ENCODE data around the gene IGFBP2.
A peak's percentile ranks its signal among the peaks of the same experiment; 100 is the strongest.

IGFBP2 gene

DNA sequence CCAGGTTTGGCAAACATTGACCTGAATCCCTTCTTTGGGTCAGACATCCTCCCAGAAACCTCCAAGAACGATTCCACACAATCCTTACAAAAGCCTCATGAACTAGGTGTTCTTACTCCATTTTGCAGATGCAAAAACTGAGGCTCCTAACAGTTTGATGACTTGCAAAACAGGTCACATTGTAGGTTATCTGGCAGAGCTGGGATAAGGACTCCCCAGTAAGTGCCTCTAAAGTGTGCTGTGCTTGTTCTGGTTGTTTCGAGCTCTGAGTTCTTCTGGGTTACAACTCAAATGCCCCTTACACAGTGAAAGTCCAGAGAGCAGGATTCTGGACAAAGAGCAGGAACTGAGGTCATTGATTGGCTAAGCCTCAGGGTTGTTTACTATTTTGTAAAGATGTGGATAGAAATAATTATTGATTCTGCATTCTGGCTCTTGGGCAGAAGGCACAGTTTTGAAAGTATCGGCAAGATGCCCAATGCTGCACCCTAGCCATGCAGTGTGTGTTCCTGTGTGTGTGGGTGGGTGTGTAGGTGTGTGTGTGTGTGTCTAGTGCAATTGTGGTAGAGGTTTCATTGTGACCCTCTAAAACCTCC, 17.0 kb upstream of the IGFBP2 start:
- no peak for DNase-seq

- no peak for DNase-seq
Measured at GRCh38 chr2:216617159-216617815, 15.9 kb upstream of the IGFBP2 start.

DNA sequence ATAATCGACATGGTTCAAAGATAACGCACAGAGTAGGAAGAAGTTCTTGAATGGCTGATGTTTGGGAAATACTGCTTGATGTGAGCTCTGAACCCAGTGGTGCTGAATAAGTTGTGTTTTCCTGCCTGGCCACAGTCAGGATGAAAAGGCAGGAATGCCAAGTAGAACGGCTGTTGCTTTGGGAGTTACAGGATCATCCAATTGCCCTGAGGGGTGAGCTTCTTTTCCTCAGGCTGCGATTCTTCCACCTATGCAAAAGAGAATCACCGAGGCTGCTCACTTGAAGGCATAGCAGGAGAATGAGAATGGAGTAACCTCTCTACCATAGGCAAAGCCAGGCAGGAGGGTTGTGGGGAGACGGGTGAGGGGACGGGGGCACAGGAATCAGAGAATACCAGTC, 14.4 kb upstream of the IGFBP2 start:
- DNase-seq: no peak

GRCh38 chr2:216619411-216620393, 13.5 kb upstream of the IGFBP2 start:
- DNase-seq: peak; percentile 78

DNA sequence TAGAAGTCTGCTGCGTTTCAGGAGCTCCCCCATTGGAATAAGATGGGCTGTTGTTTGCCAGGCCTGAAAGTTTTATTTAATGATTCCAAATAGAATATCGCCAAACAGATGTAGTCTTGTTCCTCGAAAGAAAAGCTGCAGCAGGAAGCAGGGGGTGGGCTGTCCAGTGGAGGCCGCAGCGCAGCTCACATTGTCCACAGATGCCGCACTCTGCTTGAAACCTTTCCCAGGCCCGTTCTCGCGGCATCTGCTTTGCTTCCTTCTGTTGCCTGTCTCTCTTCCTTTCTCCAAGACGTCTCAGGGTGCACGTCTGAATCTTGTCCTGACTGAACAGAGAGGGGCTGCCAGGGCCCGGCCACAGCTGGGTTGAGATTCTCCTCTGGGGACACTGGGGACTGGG, 12.4 kb upstream of the IGFBP2 start:
- DNase-seq: no peak

DNA sequence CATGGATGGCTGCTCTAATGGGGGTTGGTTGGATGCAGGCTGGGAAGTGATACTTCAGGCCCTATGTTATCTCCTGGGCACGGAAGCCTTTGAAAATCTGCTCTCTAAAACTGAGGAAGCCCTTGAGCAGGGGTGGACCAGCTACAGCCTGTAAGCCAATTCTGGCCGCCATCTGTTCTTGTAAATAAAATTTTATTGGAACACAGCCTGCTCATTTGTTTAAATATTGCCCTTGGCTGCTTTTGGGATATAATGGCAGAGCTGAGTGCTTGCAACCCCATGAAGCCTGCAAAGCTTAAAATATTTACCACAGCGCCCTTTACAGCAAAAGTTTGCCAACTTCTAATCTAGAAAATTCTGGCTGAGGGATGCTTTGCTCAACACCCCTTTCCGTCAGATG, 11.9 kb upstream of the IGFBP2 start:
- peak; percentile 27 for DNase-seq

DNA sequence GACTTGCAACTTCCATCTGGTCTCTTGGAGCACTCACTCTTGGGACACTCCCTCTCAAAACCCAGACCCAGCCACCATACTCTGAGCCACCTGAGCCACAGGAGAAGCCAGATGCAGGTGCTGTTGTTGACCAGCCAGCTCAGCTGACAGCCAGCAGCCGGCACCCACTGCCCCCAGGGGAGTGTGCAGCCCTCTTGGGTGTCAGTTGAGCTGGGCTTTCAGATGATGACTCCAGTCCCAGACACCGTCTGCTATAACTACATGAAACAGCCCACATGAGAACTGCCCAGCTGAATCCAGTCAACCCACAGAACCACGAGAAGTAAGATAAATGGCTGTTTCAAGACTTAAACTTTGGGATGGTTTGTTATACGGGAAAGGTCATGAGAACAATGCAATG, 10.7 kb upstream of the IGFBP2 start:
- no peak for DNase-seq

GRCh38 chr2:216624251-216624650, 9.0 kb upstream of the IGFBP2 start:
- DNase-seq: no peak

- no peak for DNase-seq
Measured at GRCh38 chr2:216626168-216626874, 6.9 kb upstream of the IGFBP2 start.

GRCh38 chr2:216626875-216627245, 6.4 kb upstream of the IGFBP2 start:
- no peak for DNase-seq

GRCh38 chr2:216629784-216630183, 3.4 kb upstream of the IGFBP2 start:
- DNase-seq: no peak

DNA sequence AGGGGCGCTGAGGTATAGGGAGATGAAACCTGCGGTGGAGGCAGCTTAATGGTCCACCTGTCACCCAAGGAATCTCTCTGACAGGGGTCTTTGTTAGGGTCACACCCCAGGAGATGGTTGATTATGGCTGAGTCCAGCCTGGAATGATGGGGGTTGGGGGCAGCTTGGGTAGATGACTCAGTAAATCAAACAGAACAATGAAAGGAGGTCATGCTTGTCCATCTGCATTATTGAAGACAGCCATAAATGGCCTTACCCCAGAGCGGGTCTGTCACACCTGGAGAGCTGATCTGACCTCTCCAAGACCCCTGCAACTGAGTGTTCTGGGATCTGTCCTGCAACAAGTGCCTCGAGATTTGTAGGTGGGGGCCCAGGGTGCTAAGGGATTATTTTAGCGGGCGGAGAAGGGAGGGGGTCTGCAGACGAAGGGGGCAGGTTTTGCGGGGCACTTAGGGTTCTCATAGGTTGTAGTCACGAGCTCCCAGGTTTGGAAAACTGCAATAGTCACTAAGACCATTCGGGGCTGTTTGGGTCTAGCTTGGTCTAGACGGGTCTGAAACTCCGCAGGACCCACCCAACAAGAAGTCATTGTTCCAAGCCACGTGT, 771 bp upstream of the IGFBP2 start:
- no peak for DNase-seq

DNA sequence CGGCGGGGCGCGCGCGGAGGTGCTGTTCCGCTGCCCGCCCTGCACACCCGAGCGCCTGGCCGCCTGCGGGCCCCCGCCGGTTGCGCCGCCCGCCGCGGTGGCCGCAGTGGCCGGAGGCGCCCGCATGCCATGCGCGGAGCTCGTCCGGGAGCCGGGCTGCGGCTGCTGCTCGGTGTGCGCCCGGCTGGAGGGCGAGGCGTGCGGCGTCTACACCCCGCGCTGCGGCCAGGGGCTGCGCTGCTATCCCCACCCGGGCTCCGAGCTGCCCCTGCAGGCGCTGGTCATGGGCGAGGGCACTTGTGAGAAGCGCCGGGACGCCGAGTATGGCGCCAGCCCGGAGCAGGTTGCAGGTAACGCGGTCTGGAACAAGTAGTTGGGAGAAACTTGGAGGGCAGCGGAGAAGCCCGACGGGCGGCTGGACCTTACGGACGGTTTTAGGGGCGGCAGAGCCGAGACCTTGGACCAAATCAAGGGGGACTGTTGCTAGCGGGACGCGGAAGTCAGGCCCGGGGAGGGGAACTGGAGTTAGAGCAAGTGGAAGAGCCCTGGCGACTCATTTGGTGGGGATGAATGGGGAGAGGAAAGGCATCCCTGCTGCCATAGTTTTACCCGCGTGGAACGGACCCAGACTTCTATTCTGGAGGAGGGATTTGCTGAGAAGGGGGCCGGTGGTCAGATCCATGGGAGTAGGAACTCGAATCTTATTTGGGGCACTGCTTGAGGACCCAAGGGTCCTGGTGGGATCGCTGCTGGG, 573 bp downstream of the IGFBP2 start:
- DNase-seq: peak; percentile 48

- no peak for DNase-seq
Measured at GRCh38 chr2:216634370-216635148, 1.3 kb downstream of the IGFBP2 start.

- DNase-seq: no peak
Measured at GRCh38 chr2:216635171-216635570, 2.0 kb downstream of the IGFBP2 start.

- DNase-seq: no peak
Measured at GRCh38 chr2:216635701-216636550, 2.7 kb downstream of the IGFBP2 start.

- peak; percentile 44 for DNase-seq
Measured at GRCh38 chr2:216636551-216637450, 3.6 kb downstream of the IGFBP2 start.

GRCh38 chr2:216637472-216637871, 4.3 kb downstream of the IGFBP2 start:
- DNase-seq: no peak
